GM21423 (cell line): Measurements from ENCODE around the gene FIBP.
"Not testable (repeated sequence)": the region's sequence is repeated elsewhere in the genome, so short reads cannot be mapped to it uniquely, and the experiment has no call there.

ENCODE experiments used
- ATAC-seq: cut with Tn5 transposase; IDR thresholded peaks from one replicate; pipeline ENCODE4 v1.9.1; 2021; ENCODE audit warnings: mild to moderate bottlenecking, moderate library complexity; ENCODE audit not compliant: unreplicated experiment

FIBP gene

DNA sequence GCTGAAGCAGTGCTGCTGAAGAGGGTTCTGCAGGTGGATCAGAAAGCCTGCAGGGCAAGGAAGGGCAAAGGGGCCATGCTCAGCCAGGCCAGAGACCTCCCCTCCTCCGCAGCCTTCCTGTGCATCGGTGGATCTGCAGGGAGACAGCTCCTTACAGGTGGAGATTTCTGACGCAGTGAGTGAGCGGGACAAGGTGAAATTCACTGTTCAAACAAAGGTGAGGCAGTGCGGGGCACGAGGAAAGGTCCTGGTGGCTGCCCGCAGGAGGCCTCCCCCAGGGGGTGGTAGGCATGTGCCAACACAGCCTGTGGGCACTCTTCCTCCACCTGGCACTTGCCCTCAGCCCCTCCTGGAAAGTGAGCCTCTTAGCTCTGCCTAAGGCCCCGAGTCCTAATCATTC is 38.9 kb downstream of the FIBP start:
- no peak for ATAC-seq

DNA sequence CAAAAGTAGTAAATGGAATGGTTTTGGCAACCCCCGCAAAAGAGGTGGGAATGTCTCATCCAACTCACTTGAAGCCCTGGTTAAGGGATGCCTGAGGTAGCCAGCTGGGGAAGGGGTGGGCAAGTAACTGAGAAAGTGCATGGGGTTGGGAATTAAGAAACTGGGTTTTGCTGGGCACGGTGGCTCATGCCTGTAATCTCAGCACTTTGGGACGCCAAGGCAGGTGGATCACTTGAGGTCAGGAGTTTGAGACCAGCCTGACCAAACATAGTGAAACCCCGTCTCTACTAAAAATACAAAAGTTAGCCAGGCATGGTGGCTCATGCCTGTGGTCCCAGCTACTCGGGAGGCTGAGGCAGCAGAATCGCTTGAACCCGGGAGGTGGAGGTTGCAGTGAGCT is 39.6 kb downstream of the FIBP start:
- not testable (repeated sequence) for ATAC-seq

DNA sequence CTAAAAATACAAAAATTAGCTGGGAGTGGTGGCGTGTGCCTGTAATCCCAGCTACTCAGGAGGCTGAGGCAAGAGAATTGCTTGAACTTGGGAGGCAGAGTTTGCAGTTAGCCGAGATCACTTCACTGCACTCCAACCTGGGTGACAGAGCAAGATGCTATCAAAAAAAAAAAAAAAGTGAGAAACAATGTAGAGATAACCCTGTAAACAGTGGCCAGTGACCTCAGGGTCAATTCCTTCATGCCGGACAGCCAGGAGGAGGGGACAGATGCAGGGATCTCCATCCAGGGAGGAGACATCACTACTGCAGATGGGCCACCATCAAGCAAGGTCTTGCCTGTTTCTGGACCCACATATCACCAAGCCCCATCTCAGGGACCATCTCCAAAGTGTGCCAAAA is 40.5 kb downstream of the FIBP start:
- no peak for ATAC-seq

- no peak for ATAC-seq
Measured at GRCh38 chr11:65844231-65844872, 43.9 kb downstream of the FIBP start.

DNA sequence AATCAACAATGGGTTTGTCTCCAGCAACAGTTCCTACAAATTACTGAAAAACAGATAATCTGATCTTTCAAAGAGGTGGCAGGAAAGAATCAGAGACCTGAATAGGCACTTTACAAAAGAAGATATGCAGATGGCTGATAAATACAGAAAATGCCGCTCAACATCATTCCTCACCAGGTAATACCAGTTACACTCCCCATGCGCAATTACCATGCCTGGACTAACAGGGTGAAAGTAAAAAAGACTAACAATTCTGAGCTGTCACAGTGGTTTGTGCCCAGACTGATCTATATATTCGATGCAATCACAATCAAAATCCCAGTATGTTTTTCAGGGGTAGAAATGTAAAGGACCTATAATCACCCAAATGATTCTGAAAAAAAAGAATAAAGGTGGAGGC is 44.5 kb downstream of the FIBP start:
- ATAC-seq = no peak

- no peak for ATAC-seq
Measured at GRCh38 chr11:65842144-65842543, 46.1 kb downstream of the FIBP start.

DNA sequence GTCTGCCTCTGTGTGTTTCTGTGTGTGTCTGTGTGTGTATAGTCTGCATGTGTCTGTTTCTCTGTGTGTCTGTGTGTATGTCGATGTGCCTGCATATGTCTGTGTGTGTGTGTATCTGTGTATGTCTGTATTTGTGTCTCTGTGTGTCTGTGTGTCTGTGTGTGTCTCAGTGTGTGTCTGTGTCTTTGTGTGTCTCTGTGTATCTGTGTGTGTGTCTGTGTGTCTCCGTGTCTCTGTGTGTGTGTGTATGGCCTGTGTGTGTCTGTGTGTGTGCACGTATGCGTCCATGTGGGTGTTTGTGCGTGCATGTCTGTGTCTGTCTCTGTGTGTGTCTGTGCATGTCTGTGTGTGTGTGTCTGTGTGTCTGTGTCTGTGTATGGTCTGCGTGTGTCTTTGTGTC is 54.1 kb downstream of the FIBP start:
- no peak for ATAC-seq
